ACC112 (cell line): ENCODE measurements around the gene GPX5.
"Not testable (repeated sequence)": the region's sequence is repeated elsewhere in the genome, so short reads cannot be mapped to it uniquely, and the experiment has no call there.

Experiments used
- H2AFZ ChIP-seq: fragments of 200-600 bp; sonication (generic); one replicate; pipeline ENCODE4 v1.6.0; 2017; ENCODE audit warnings: antibody characterized with exemption, low read length; ENCODE audit not compliant: unreplicated experiment
- H3K27ac ChIP-seq: fragments of 200-600 bp; sonication (generic); 2 replicates; pipeline ENCODE4 v1.5.1; 2014; ENCODE audit warnings: low read depth, mild to moderate bottlenecking, antibody characterized with exemption, low read length, moderate library complexity
- H3K27me3 ChIP-seq: fragments of 200-600 bp; sonication (generic); 2 replicates; pipeline ENCODE4 v1.6.1; 2014; ENCODE audit warnings: mild to moderate bottlenecking, antibody characterized with exemption, low read length, moderate library complexity, mixed read lengths; ENCODE audit not compliant: insufficient read depth
- H3K36me3 ChIP-seq: fragments of 200-600 bp; sonication (generic); 2 replicates; pipeline ENCODE4 v1.6.1; 2016; ENCODE audit warnings: mild to moderate bottlenecking, antibody characterized with exemption, low read length, moderate library complexity, mixed read lengths; ENCODE audit not compliant: insufficient read depth
- H3K4me1 ChIP-seq: fragments of 200-600 bp; sonication (generic); one replicate; pipeline ENCODE4 v1.6.1; 2016; ENCODE audit warnings: low read length, mixed read lengths; ENCODE audit not compliant: insufficient read depth, unreplicated experiment, control insufficient read depth
- H3K4me3 ChIP-seq: fragments of 200-600 bp; sonication (generic); 2 replicates; pipeline ENCODE4 v1.5.1; 2014; ENCODE audit warnings: mild to moderate bottlenecking, low read depth, low read length
- H3K79me2 ChIP-seq: fragments of 200-600 bp; sonication (generic); one replicate; pipeline ENCODE4 v1.6.0; 2016; ENCODE audit warnings: low read length; ENCODE audit not compliant: control insufficient read depth, unreplicated experiment, insufficient read depth

The GPX5 gene

GRCh38 chr6:28512387-28512786 is 13.3 kb upstream of the GPX5 start:
- H3K4me1 ChIP-seq, H3K36me3 ChIP-seq, H3K4me3 ChIP-seq, H2AFZ ChIP-seq, H3K79me2 ChIP-seq, H3K27ac ChIP-seq: not testable (repeated sequence)
- H3K27me3 ChIP-seq: peaks cover 86% of the 10 kb centered on the region

GRCh38 chr6:28515676-28516075 is 10.0 kb upstream of the GPX5 start, which contains the start of gene GPX6:
Gene GPX6 (minus strand): TSS chr6:28515793. CDS start chr6:28515743, 50 bp downstream.
- Histone ChIP-seq H3K36me3 (no peaks in the 10 kb centered on the region), H3K27me3 (peaks cover 94% of the 10 kb centered on the region), H3K27ac (no peak within 1 kb of the TSS), H2AFZ (no peak within 1 kb of the TSS), H3K4me1 (no peaks in the 10 kb centered on the region), H3K79me2 (no peaks in the 10 kb centered on the region), H3K4me3 (no peak within 1 kb of the TSS)

- Histone ChIP-seq H3K27me3 (peaks cover 98% of the 10 kb centered on the region), H3K79me2 (no peaks in the 10 kb centered on the region), H3K4me3 (no peak overlapping the region), H2AFZ (no peak overlapping the region), H3K27ac (no peak overlapping the region), H3K36me3 (no peaks in the 10 kb centered on the region), H3K4me1 (no peaks in the 10 kb centered on the region)
These were observed 7.7 kb upstream of the GPX5 start for GRCh38 chr6:28517964-28518363.

- Histone ChIP-seq H3K36me3 (no peaks in the 10 kb centered on the region), H3K27me3 (peaks cover 95% of the 10 kb centered on the region), H3K79me2 (no peaks in the 10 kb centered on the region), H3K4me3 (no peak overlapping the region), H2AFZ (no peak overlapping the region), H3K27ac (no peak overlapping the region), H3K4me1 (no peaks in the 10 kb centered on the region)
These were observed 3.0 kb upstream of the GPX5 start for GRCh38 chr6:28522594-28523240.

- no peak overlapping the region for H3K4me3 ChIP-seq
- no peaks in the 10 kb centered on the region for H3K36me3 ChIP-seq
- peaks cover 95% of the 10 kb centered on the region for H3K27me3 ChIP-seq
- no peaks in the 10 kb centered on the region for H3K4me1 ChIP-seq
- no peak overlapping the region for H3K27ac ChIP-seq
- H2AFZ ChIP-seq: no peak overlapping the region
- H3K79me2 ChIP-seq: no peaks in the 10 kb centered on the region
These were observed 2.4 kb upstream of the GPX5 start for GRCh38 chr6:28523241-28523622.

GRCh38 chr6:28530777-28531176 is 5.1 kb downstream of the GPX5 start:
- Histone ChIP-seq H3K36me3 (no peaks in the 10 kb centered on the region), H2AFZ (no peak overlapping the region), H3K27me3 (peaks cover 95% of the 10 kb centered on the region), H3K27ac (no peak overlapping the region), H3K79me2 (no peaks in the 10 kb centered on the region), H3K4me1 (no peaks in the 10 kb centered on the region), H3K4me3 (no peak overlapping the region)

- H3K27ac ChIP-seq: no peak overlapping the region
- H3K79me2 ChIP-seq: no peaks in the 10 kb centered on the region
- H3K27me3 ChIP-seq: peaks cover 94% of the 10 kb centered on the region
- H3K4me3 ChIP-seq: no peak overlapping the region
- no peak overlapping the region for H2AFZ ChIP-seq
- no peaks in the 10 kb centered on the region for H3K36me3 ChIP-seq
- no peaks in the 10 kb centered on the region for H3K4me1 ChIP-seq
These were observed 5.9 kb downstream of the GPX5 start for GRCh38 chr6:28531479-28532128.

GRCh38 chr6:28534306-28534705 is 8.6 kb downstream of the GPX5 start:
- H3K4me3 ChIP-seq: no peak overlapping the region
- H3K27ac ChIP-seq: no peak overlapping the region
- H3K27me3 ChIP-seq: peaks cover 97% of the 10 kb centered on the region
- H3K4me1 ChIP-seq: no peaks in the 10 kb centered on the region
- H2AFZ ChIP-seq: no peak overlapping the region
- no peaks in the 10 kb centered on the region for H3K79me2 ChIP-seq
- no peaks in the 10 kb centered on the region for H3K36me3 ChIP-seq

- Histone ChIP-seq H2AFZ (no peak overlapping the region), H3K4me3 (no peak overlapping the region), H3K27me3 (peaks cover 97% of the 10 kb centered on the region), H3K36me3 (no peaks in the 10 kb centered on the region), H3K4me1 (no peaks in the 10 kb centered on the region), H3K27ac (no peak overlapping the region), H3K79me2 (no peaks in the 10 kb centered on the region)
These were observed 9.2 kb downstream of the GPX5 start for GRCh38 chr6:28534875-28535274.

- Histone ChIP-seq H3K4me1 (no peaks in the 10 kb centered on the region), H3K27me3 (peaks cover 87% of the 10 kb centered on the region), H3K27ac (no peak overlapping the region), H3K79me2 (no peaks in the 10 kb centered on the region), H3K4me3 (peak overlapping the region; percentile 68), H3K36me3 (no peaks in the 10 kb centered on the region), H2AFZ (peak overlapping the region; percentile 10)
These were observed 11.4 kb downstream of the GPX5 start for GRCh38 chr6:28537065-28537464.

- peaks cover 81% of the 10 kb centered on the region for H3K27me3 ChIP-seq
- no peaks in the 10 kb centered on the region for H3K36me3 ChIP-seq
- no peak overlapping the region for H2AFZ ChIP-seq
- no peaks in the 10 kb centered on the region for H3K4me1 ChIP-seq
- no peak overlapping the region for H3K27ac ChIP-seq
- peak overlapping the region; percentile 68 for H3K4me3 ChIP-seq
- H3K79me2 ChIP-seq: no peaks in the 10 kb centered on the region
These were observed 11.9 kb downstream of the GPX5 start for GRCh38 chr6:28537509-28538140.
